HG03342 (cell line): ENCODE measurements around the gene MPZL2.

Source experiments
- ATAC-seq: cut with Tn5 transposase; IDR thresholded peaks from one replicate; pipeline ENCODE4 v1.9.1; 2021; ENCODE audit warnings: mild to moderate bottlenecking, moderate library complexity; ENCODE audit not compliant: unreplicated experiment

MPZL2 gene

DNA sequence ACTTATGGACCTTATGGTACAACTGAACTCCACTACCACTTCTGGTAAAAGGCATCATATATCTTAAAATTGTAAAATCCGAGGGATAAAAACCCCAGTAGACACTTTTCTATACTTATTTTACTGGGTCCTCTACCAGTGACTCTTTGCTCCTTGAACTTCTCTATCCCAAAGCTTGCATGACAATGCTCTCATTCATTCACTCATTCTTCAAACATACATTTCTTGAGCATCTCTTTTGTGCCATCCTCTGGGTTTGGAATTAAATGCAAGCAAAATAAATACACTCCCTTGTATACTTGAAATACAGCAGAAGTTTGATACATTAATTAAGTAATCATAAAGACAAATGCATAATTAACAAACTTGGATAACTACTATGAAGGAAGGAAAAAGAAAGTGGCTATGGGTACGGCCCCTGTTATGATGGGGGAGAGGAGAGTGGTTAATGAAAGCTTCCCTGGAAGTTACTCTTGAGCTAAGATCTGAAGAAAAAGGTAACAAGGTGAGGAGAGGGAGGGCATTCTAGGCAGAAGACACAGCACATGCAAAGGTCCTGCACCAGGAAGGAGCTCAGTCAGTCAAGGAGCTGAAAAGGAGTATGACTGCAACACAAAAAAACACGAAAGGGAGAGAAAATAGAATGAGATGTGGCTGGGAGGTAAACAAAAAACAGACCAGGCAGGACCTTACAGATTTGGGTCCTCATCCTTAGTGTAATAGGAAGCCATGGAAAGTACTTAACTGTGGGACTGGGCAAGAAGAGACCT, 19.9 kb downstream of the MPZL2 start:
- no peak for ATAC-seq

DNA sequence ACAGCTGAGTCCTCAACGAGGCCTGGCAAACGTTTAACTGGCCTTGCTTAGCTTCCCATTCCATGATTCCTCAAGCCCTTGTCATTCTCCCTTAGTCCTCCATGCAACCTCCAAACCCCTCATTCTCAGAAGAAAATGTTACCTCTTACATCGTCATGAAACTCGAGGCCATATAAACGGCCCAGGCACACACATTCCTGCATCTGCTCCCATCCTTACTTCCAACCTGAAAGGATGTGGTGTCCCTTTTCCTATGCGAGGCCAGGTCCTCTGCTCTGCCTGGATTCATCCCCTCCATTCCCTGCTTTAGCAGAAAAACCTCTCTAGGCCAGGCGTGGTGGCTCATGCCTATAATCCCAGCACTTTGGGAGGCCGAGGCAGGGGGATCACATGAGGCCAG, 20.9 kb downstream of the MPZL2 start:
- no peak for ATAC-seq

DNA sequence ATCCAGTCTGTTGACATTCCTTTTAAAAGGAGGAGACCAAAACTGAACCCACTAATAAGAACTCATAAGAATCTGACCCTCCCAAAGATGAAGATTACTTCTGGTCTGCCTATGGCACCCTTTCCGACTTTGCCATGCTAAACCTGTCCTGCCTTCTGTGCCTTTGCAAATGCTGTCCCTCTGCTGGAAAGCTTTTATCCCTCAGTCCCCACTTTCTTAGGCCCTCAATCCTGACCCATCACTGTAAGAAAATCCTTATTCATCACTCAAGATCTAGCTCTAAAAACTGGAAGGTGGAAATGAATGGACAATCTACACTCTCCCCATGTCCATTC, 22.4 kb downstream of the MPZL2 start:
- no peak for ATAC-seq

DNA sequence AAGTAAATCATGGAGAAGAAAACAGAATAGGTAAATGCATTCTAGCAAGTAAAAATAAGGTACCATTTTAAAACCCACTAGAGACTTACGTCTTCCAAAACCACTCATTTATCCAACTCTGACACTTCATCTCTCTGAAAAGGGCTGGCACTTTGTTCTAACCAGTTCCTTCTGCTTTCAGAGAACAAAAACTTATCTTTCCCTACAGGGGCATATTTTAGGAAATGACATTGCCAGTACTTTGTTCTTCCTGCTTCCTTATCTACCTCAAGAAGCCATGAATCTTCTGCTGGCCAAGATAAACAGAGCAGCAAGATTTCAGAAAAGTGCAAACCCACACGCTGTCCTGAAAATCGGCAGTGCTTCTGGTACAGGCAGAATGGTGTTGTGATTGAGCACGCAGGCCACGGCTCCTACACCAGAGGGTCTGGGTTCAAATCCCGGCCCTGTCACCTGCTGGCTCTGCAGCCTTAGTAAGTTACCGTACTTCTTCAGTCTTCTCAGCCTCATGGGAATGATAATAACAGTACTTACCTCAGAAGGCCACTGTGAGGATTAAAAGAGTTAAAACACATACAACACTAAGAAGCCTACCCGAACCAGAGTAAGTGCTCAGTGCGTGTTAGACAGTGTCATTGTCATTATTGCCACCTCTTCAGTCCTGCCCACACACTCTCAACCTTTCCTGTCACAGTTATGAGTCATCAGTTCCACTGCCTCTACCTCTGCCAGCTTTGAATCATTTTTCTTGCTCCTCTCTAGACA, 22.9 kb downstream of the MPZL2 start:
- peak; percentile 75 for ATAC-seq

DNA sequence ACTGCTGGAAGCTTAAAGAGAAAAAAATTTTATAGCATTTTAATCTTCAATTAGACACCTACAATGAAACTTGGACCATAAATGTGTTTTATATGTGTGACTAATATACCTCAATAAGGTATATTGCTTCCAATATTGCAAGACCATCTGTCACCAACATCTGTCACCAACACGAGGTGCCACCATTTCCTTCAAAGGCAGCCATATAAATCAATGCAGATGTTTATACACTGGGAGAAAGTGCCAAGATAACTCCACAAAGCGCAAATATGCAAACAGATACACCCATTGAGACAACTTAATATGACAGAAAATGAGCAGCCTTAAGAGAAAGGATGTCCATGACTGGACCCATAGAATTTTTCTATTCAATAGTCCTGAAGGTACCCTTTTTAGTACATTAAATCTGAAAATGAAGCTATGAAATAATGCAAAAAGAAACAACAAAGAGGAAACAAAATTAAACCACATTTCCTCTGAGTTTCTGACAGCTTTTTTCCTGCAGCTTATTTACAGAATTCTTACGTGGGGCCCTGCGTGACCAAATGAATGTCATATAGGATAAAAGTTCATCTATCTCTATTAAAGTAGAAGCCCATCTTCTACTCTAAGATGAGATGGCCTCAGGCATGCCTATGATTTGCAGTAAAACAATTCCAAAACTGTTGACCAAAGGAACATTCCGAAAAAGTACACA, 24.4 kb downstream of the MPZL2 start:
- no peak for ATAC-seq

DNA sequence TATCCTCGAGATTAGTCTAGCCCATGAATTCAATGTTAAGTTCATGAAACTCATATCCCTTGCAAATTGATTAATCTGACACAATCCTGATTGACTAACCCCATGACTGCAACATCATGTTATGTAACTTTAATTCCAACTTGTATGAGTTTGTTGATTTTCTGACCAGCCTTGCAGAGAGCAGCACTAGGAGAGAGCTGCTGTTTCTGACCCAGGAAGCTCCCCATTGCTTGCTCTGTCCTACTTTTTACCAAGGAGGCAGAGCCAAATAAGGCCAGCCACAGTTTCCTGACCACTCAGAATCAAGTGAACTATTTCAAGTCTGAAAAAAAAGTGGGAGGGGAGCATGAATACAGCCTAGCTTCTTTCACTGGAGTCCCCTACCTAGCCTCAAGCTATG, 25.2 kb downstream of the MPZL2 start:
- no peak for ATAC-seq

DNA sequence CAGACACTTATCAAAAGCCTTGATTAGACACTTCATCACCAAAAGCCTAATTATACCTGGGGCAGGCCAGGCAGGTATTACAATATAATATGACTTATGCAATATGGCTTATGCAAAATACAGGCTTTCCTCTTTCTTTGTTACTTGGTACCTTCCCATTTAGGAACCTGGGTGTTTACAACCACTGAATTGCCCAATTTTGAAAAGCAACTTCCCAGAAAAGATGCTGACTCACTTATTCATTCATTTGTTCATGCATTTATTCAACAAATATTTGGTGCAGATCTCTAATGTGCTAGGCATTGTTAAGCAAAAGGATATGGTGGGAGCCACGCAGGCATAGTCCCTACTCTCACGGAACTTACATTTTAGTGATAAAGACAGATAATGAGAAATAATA, 25.7 kb downstream of the MPZL2 start:
- no peak for ATAC-seq

DNA sequence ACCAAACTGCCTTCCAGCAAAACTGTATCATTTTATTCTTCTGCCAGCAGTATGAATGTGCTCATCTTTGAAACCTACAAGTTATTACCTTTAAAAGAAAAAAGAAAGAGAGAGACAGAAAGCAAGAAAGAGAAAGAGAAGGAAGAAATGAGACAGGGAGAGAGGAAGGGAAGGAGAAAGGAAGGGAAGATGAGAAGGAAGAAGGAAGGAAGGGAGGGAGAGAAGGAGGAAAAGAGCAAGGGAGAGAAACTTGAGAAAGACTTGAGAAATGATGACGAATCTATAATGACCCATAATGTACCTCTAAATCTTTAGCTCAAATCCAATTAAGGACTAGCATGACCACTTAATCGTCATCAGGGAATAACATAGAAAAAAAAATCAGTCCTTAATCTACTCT, 27.9 kb downstream of the MPZL2 start:
- ATAC-seq, result no peak

DNA sequence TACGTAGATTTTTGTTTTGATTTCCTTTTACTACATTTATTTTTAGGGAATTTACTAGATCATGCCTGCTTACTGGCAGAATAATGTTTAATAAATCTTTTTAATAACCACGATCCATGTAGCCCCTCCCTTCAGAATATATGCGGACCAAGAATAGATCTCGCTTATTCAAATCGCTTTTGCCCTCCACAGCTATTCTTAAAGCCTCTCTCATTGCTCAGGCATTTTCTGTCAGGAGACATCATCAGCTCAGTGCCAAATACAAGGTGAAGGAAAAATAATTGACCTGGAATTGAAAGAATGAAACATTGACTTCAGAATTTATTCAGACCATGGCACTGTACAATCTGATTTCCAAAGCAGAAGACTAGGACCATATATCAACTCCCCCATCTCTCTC, 29.3 kb downstream of the MPZL2 start:
- ATAC-seq, result no peak

DNA sequence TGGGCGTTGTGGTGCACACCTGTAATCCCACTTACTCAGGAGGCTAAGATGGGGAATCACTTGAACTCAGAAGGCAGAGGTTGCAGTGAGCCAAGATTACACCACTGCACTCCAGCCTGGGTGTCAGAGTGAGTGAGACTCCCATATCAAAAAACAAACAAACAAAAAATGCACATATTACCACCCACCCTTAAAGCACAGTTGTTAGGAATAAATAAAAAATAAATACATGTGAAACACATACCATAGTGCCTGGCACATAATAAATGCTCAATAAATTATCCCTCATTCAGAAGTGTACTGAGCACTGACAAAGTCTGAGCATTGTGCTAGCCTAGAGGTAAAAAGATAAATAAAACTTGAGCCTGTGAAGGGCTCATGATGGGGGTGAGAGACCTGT, 30.2 kb downstream of the MPZL2 start:
- ATAC-seq, result no peak

DNA sequence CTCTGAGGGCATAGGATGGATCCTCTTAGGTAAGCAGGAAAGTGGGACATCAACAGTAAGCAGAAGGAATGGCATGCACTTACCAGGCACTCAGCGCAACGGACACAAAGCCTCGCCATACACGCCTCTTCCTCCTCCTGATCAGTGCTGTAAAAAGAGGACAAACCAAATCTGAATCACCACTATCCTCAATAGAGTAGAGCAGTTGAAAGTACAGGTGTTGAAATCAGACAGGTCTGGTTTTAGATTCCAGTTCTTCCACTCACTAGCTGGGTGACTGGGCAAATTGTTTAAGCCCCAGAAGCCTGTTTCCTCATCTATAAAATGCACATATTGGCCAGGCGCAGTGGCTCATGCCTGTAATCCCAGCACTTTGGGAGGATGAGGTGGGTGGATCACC, 30.7 kb downstream of the MPZL2 start:
- ATAC-seq, result no peak

DNA sequence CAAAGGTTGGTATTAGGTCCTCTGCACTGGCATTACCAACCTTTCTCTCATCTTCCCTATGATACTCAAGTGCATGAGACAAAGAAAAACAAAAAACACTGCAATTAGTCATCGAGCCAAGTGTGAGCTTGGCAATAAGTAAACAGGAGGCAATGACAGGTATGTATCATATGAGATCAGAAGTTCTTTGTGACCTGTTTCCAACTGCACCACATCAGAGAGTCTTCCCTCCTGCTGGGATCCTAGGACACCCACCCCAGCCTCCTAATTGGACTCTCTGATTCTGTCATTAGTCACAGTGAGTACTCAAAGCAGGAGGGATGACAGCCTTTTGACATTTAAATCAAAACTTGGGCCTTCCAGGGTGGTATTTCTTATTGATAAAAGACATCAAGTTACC, 31.4 kb downstream of the MPZL2 start:
- no peak for ATAC-seq

DNA sequence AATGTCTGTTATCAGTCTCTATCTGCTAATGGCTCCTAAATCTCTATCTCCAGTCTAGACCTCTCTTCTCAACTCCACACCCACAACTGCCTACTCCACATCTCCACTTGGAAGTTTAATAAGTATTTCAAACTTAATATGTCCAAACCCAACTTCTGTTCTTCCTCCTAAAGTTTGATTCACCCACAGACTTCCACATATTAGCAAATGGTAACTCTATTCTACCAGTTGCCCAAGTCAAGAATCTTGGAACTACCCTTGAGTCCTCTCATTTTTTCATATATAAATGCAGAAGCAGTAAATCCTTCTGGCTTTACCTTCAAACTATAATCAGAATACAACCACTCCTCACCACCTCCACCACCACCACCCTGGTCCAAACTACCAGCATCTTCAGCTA, 32.6 kb downstream of the MPZL2 start:
- no peak for ATAC-seq

DNA sequence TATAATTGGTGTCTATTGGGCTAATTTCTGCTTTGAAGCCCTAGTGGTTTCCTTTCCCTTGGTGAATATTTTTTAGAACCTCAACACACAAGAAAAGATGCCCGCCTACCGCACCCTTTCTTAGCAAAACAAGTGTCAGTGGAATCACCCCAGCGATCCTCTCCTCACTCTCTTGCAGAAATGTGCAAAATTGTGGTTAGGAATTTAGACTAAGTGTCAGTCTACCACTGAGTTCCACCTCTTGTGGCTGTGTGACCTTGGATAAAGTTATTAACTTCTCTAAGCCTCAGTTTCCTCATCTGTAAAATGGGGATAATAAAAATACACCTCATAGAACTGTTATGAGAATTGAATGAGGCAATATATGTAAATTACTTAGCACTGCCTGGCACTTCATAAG, 34.0 kb downstream of the MPZL2 start:
- no peak for ATAC-seq

DNA sequence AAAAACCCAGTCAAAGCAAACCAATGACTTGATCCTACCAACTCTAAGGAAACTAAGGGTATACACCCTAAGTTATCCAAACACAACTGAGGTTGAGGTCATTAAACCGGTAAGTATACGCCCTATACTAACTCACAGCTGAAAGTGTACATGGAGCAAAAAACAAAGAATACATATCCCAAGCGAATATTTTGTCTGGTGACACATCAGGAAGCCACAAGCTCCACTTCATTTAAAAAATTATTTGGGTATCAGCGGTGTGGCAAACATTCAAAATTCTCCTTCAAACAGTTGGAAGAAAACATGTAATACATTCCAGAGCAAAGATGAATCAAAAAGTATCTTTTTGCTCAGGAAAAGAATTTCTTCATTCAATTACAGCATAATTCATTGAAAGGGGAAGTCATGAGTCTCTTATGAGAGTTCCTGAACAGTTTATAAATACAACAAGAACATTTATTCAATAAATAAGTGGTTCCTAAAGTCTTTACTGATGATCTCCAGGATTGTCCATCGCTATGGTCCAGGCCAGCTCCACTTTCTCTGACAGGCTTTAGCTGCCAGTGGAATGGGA, 34.7 kb downstream of the MPZL2 start:
- ATAC-seq, result no peak

DNA sequence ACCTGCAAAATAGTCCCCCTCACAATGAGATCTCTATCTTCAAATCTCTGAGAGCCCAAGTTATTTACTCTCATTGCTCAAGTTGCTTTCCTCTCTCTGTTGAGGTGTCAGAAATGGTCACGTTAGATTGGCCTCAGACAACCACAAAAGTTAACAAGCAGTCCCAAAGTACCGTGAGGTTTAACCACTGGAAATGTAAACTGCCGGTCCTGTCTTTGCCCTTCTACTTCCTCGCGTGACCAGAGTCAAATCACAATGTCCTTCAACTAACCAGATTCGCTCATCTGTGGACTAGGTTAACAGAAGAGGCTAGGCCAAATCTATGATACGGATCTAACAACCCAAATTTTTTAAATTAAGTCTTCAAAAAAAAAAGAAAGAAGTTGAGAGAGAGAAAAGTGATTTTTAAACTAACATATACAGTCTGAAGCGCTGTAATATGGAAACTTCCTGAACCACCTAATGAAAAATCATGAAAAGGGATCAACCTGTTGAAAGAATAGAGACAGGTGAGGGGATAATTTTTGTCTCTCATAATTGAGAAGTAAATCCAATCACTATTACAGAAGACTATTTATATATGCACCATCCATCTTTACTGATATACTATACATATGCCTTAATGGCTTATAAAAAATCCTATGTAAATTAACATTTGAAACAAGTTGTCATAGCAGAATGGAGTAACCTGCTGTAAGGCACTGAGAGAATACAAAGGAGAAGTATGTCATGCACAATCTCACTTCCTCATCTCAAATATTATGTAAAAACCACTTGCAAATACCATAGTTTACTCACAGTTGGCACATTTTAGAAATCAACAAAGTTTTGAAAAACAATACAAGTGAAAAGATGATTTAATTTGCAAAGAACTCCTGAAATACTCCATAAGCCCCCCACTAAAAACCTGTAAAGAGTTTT, 36.0 kb downstream of the MPZL2 start:
- ATAC-seq, result peak; percentile 73

DNA sequence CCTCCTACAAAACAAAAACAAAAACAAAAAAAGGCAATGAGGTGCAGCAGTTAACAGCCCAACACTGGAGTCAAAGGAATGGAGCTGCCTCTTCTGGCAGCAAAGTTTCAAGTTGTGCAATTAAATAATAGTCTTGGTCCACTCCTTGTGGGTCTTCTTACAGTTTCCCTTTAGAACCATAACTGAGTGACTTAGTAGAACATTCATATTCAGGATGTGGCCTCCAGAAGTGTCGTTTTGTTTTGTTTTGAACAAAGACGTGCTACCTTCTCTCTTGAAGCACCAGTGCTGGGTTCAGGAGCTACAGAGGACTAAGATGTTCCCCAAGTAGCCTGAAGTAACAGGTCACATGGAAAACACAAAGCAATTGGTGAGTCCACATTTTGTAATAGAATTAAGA, 37.3 kb downstream of the MPZL2 start:
- ATAC-seq, result no peak

DNA sequence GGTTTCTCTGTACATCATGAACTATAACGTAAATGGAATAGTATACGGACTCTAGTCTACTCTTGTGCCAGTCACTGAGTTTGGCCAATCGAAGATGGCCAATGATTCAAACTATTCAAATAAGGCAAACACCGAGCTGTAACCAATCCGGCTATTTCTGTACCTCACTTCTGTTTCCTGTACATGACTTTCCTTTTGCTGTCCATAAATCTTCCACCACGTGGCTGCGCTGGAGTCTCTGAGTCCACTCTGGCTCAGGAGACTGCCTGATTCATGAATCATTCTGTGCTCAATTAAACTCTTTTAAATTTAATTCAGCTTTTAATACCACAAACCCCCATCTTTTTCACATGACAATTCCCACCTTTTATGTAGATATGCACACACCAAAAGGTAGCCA, 37.8 kb downstream of the MPZL2 start:
- ATAC-seq, result no peak

DNA sequence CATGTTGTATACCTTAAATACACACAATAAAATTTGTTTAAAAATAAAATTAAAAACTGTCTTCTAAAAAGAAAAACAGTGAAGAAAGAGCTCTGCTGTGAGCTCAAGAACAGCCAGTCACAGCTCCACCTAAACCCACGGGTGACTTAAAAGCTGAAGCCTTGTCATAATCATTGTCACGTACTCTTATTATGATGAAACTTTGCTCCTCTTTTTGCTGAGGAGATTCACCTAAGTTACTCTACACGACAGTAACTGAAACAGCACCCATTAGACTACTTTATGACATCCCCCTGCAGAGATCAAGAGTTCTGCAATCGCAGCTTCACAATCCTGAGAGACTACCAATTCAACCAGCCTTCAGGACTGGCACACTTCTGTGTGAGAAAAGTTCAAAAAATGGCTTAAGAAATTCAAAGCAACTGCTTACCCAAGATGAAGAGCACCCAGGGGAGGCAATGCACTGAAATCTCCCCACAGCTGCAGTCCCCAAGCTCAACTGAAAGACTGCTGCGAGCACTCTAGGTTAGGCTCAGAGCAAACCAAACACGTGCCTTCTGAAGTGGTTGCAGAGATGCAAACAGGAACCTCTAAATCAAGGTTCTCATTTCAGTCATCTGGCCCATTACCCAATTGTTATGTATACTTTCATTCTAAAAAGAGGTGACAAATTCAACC, 39.4 kb downstream of the MPZL2 start, which contains the start of gene JAML:
TSS of gene JAML (minus strand) at position 501 of the 678 bp plus-strand sequence. CDS start 10,145 bp downstream, outside the sequence.
- no peak for ATAC-seq

DNA sequence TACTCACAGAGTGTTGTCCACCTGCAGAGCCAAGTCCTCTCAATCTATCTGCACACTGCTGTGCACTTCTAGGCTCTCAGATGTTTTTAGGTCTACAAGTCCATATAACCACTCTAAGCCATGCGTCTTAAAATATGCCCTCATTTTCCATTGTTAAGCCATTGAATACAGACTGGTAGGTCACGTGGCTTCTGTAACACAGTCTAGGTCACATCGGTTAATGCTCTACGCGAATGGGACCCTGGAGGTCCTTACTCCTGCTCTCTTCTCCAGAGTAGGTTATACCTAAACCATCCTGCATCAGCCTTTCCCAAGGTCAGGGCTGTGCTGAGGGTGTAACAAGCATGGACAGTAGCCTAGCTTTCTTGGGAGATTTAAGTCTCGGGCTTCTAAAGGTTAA, 40.1 kb downstream of the MPZL2 start:
- ATAC-seq, result no peak
